Small intestine (tissue), 7 donors: ENCODE measurements around the gene IWS1. TPM values are rescaled to one million over a fixed set of nuclear protein-coding genes. Genes with fewer than 3 reads are reported as not detected.

ENCODE experiments used
- DNase-seq, 2 donors: peaks; one replicate each; pipeline versions ENCODE4 v3.0.0 to v3.0.0-alpha.2; 2013
- FAIRE-seq: peaks from 2 replicates; lab custom pipeline; 2012; peaks lifted over from hg19 to GRCh38; lab: Jason Lieb, UNC
- H3K27ac ChIP-seq, 3 donors: one replicate each; pipeline ENCODE4 v1.5.1; 2013; ENCODE audit warnings: low read length in 2 of 3, mild to moderate bottlenecking in 2 of 3, control low read depth in 1 of 3, inconsistent platforms in 1 of 3, low read depth in 1 of 3, moderate library complexity in 1 of 3
- H3K27me3 ChIP-seq, 3 donors: one replicate each; pipeline ENCODE4 v1.6.1; 2013; ENCODE audit warnings: low read length in 3 of 3, inconsistent platforms in 1 of 3; ENCODE audit not compliant: control insufficient read depth in 3 of 3, insufficient read depth in 3 of 3
- H3K36me3 ChIP-seq, 3 donors: one replicate each; pipeline ENCODE4 v1.6.1; 2013; ENCODE audit warnings: low read length in 3 of 3, inconsistent platforms in 1 of 3, low read depth in 1 of 3, mild to moderate bottlenecking in 1 of 3, moderate library complexity in 1 of 3; ENCODE audit not compliant: control insufficient read depth in 3 of 3, insufficient read depth in 2 of 3
- H3K4me1 ChIP-seq, 3 donors: one replicate each; pipeline ENCODE4 v1.6.1; 2013; ENCODE audit warnings: low read length in 2 of 3, inconsistent platforms in 1 of 3, low read depth in 1 of 3, mild to moderate bottlenecking in 1 of 3, moderate library complexity in 1 of 3; ENCODE audit not compliant: control insufficient read depth in 3 of 3, insufficient read depth in 2 of 3
- H3K4me3 ChIP-seq, 3 donors: one replicate each; pipeline ENCODE4 v1.5.1; 2013; ENCODE audit warnings: low read length in 3 of 3, control low read depth in 1 of 3, inconsistent platforms in 1 of 3, low read depth in 1 of 3, mild to moderate bottlenecking in 1 of 3, moderate library complexity in 1 of 3
- H3K9me3 ChIP-seq, 2 donors: one replicate each; pipeline ENCODE4 v1.6.1; 2013; ENCODE audit warnings: low read depth in 1 of 2, low read length in 1 of 2; ENCODE audit not compliant: control insufficient read depth in 2 of 2, insufficient read depth in 1 of 2
- WGBS, 3 donors: extraction: QIAGEN DNeasy Blood & Tissue Kit; methylation state at CpG; one replicate each; pipeline ENCODE4 v1.1.7; 2013; 5-methylcytosine and 5-hydroxymethylcytosine counted together
- polyA plus RNA-seq, 4 donors: library from polyadenylated mRNA; stranded (reverse) in 3 of 4; unstranded in 1 of 4; fragments of 200-250 nt in 3 of 4; fragments of 120-200 nt in 1 of 4; gene quantifications; one replicate each; pipeline versions ENCODE4 v1.2.1 to v1.2.3, GENCODE V29; 2013
- donor health status: healthy with polysubstance abuse.
- donor health status: control.
- donor health status: control.
- donor health status: Bipolar disorder and iron deficiency.
- donor health status: healthy.

The IWS1 gene
- polyA plus RNA-seq, 4 donors = 23.3 to 53.0 (median 47.8) TPM

- 94 to 96% (median 95%) methylated on average over 6 of the region's 6 CpGs for WGBS, 3 donors
- no peak for DNase-seq
- H3K36me3 ChIP-seq = peaks cover 0 to 5% (median 0%) of the 10 kb centered on the region in 3 donors
- H3K27ac ChIP-seq = no peak overlapping the region
- H3K4me1 ChIP-seq = peaks cover 0 to 13% (median 0%) of the 10 kb centered on the region in 3 donors
- FAIRE-seq = no peak
- H3K27me3 ChIP-seq = no peaks in the 10 kb centered on the region
- no peak overlapping the region for H3K4me3 ChIP-seq
- peaks cover 0 to 8% of the 10 kb centered on the region in 2 donors for H3K9me3 ChIP-seq
These were observed 91.8 kb downstream of the IWS1 start for GRCh38 chr2:127434515-127434914.

DNA sequence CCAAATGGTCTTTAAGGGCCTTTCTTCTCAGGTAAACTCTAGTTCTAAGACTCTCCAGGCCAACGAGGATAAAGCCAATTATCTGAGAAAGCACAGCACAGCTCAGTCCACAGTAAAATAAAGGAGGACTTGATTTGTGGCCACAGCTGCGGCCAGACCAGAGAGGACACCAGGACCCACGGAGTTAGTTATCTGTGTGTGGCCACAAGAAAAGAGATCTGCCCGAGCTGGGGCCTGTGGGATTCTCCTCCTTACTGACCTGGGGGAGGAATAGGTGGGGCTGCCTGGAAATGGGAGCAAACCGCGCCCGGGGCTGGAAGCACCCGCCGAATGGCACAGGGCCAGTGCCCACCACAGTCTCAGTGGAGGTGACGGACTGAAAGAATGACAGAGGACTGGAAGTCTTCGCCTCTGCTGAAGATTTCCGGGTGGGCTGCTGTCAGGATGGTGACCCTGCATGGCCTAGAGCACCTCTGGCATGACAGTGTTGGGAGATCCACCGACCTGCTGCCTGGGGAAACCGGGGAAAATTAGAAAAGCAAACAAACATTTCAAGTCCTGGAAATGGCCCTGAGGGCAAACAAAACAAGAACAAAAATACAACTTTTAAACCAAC is 94.8 kb downstream of the IWS1 start:
- FAIRE-seq (no peak), DNase-seq (no peak)
- H3K27me3 ChIP-seq = no peaks in the 10 kb centered on the region
- H3K4me3 ChIP-seq = no peak overlapping the region
- H3K27ac ChIP-seq = no peak overlapping the region
- H3K9me3 ChIP-seq = no peaks in the 10 kb centered on the region
- WGBS, 3 donors = 80 to 81% (median 81%) methylated on average over 14 of the region's 14 CpGs
- peaks cover 0 to 22% (median 0%) of the 10 kb centered on the region in 3 donors for H3K36me3 ChIP-seq
- H3K4me1 ChIP-seq = no peaks in the 10 kb centered on the region

Other genes with a start within 250 kb of the IWS1 start
- 10 to 100 TPM; 13.8 to 38.9 (median 17.9) TPM for gene ERCC3, start 232.3 kb downstream of the IWS1 start, polyA plus RNA-seq
- 10 to 100 TPM in 2 of 4 donors, 1 to 10 TPM in 2; 6.7 to 29.0 (median 10.8) TPM for gene MAP3K2, start 138.5 kb downstream of the IWS1 start, polyA plus RNA-seq
- 10 to 100 TPM in 1 of 4 donors, 1 to 10 TPM in 3; 1.0 to 26.3 (median 4.9) TPM for gene PROC, start 108.1 kb downstream of the IWS1 start, polyA plus RNA-seq
- 100 to 1,000 TPM in 3 of 4 donors, 10 to 100 TPM in 1; 85.6 to 617 (median 462) TPM for gene MYO7B, start 9.2 kb upstream of the IWS1 start, polyA plus RNA-seq
- under 1 TPM in 2 of 4 donors, not detected in 2; 0.18 to 0.56 TPM for gene GPR17, start 119.7 kb upstream of the IWS1 start, polyA plus RNA-seq
- 10 to 100 TPM in 2 of 4 donors, 1 to 10 TPM in 2; 2.2 to 39.5 (median 8.6) TPM for gene LIMS2, start 149.0 kb upstream of the IWS1 start, polyA plus RNA-seq
- 1 to 10 TPM in 3 of 4 donors, not detected in 1; 3.8 to 7.4 (median 4.7) TPM for gene SFT2D3, start 175.0 kb upstream of the IWS1 start, polyA plus RNA-seq